Endothelial cell of umbilical vein (primary cell): ENCODE data around the gene ABCC5. TPM values are rescaled to one million over a fixed set of nuclear protein-coding genes. Genes with fewer than 3 reads are reported as not detected.

Experiments
- BruUV-seq: library from RNA; stranded (reverse); fragments of 400-500 nt; replicated peaks from 2 replicates; lab custom pipeline; 2021; lab: Mats Ljungman, UMichigan
- CTCF ChIA-PET: fragments of 300-600, 350-600 bp; sonication (Branson Sonifier 250); formaldehyde crosslinking; loops from one replicate; lab custom pipeline; 2021; ENCODE audit warnings: antibody characterized with exemption, inconsistent platforms; lab: Charles Lee
- POLR2A ChIA-PET: fragments of 300-600, 350-600 bp; sonication (Branson Sonifier 250); formaldehyde crosslinking; loops from one replicate; lab custom pipeline; 2021; ENCODE audit warnings: antibody characterized with exemption, inconsistent platforms; lab: Charles Lee
- DNase-seq: peaks from one replicate; pipeline ENCODE4 v3.0.0-alpha.2; 2011; ENCODE audit warnings: low read depth, low spot score
- FAIRE-seq: peaks from 2 replicates; lab custom pipeline; 2011; peaks lifted over from hg19 to GRCh38; lab: Jason Lieb, UNC
- H2AFZ ChIP-seq: 2 replicates; pipeline ENCODE4 v1.6.0; 2012; ENCODE audit warnings: low read depth, low read length, control low read depth, inconsistent platforms
- H3K27ac ChIP-seq: 2 replicates; pipeline ENCODE4 v1.5.1; 2011; ENCODE audit warnings: low read depth, mild to moderate bottlenecking, control low read depth, low read length, moderate library complexity; ENCODE audit not compliant: insufficient read depth
- H3K27me3 ChIP-seq, 2 experiments: 2 replicates each; pipeline versions ENCODE4 v1.6.0 to v1.6.1; 2011; ENCODE audit warnings: low read length in 2 of 2, mixed read lengths in 1 of 2; ENCODE audit not compliant: control insufficient read depth in 2 of 2, insufficient read depth in 2 of 2
- H3K36me3 ChIP-seq, 2 experiments: 2 replicates in 1 of 2; 3 replicates in 1 of 2; pipeline ENCODE4 v1.5.1; 2011; ENCODE audit warnings: low read length in 2 of 2, mild to moderate bottlenecking in 1 of 2, moderate library complexity in 1 of 2; ENCODE audit not compliant: control insufficient read depth in 2 of 2, insufficient read depth in 2 of 2; ENCODE audit errors: extremely low read depth in 1 of 2
- H3K4me1 ChIP-seq: 3 replicates; pipeline ENCODE4 v1.5.1; 2011; ENCODE audit warnings: mild to moderate bottlenecking, low read length; ENCODE audit not compliant: control insufficient read depth, insufficient read depth; ENCODE audit errors: extremely low read depth
- H3K4me2 ChIP-seq: 2 replicates; pipeline ENCODE4 v1.6.1; 2011; ENCODE audit warnings: low read length, control low read depth, mixed read lengths; ENCODE audit not compliant: insufficient read depth
- H3K4me3 ChIP-seq, 3 experiments: fragments of 200-600 bp in 1 of 3; sonication (generic), shearing (Covaris generic) in 1 of 3; replicated peaks in 1 of 3; 2 replicates each; pipeline ENCODE4 v1.5.1; 2011 to 2016; ENCODE audit warnings: control low read depth in 3 of 3, low read length in 3 of 3, mild to moderate bottlenecking in 2 of 3, inconsistent platforms in 1 of 3, low read depth in 1 of 3, moderate library complexity in 1 of 3; ENCODE audit not compliant: insufficient read depth in 1 of 3
- H3K79me2 ChIP-seq: 2 replicates; pipeline ENCODE4 v1.6.0; 2012; ENCODE audit warnings: low read length, inconsistent platforms; ENCODE audit not compliant: control insufficient read depth, insufficient read depth
- H3K9ac ChIP-seq: replicated peaks from 2 replicates; pipeline ENCODE3; 2011; ENCODE audit warnings: low read length, control low read depth; ENCODE audit not compliant: insufficient read depth; ENCODE audit errors: extremely low read depth
- H3K9me1 ChIP-seq: replicated peaks from 3 replicates; pipeline ENCODE4 v1.6.0; 2011; ENCODE audit warnings: mild to moderate bottlenecking, low read length; ENCODE audit not compliant: control insufficient read depth, insufficient read depth; ENCODE audit errors: extremely low read depth
- H3K9me3 ChIP-seq: replicated peaks from 2 replicates; pipeline ENCODE4 v1.5.1; 2012; ENCODE audit warnings: low read length, inconsistent platforms; ENCODE audit not compliant: control insufficient read depth, insufficient read depth
- H4K20me1 ChIP-seq: replicated peaks from 2 replicates; pipeline ENCODE3; 2011; ENCODE audit warnings: mild to moderate bottlenecking, low read length; ENCODE audit not compliant: control insufficient read depth, insufficient read depth; ENCODE audit errors: extremely low read depth
- CTCF ChIP-seq, 2 donors: IDR thresholded peaks; 1 replicate in 1 of 2; 2 replicates in 1 of 2; pipeline ENCODE4 v1.5.1; 2011; ENCODE audit warnings: low read length in 2 of 2, mild to moderate bottlenecking in 2 of 2, moderate library complexity in 2 of 2, control low read depth in 1 of 2, inconsistent platforms in 1 of 2, low read depth in 1 of 2; ENCODE audit not compliant: insufficient read depth in 1 of 2; ENCODE audit errors: extremely low read depth in 1 of 2
- EZH2 ChIP-seq: IDR thresholded peaks from 2 replicates; pipeline ENCODE4 v1.6.1; 2012; ENCODE audit warnings: borderline replicate concordance, low read depth, mild to moderate bottlenecking, moderate library complexity, low read length, inconsistent platforms; ENCODE audit not compliant: severe bottlenecking
- FOS ChIP-seq: IDR thresholded peaks from 2 replicates; pipeline ENCODE4 v1.6.1; 2011; ENCODE audit warnings: mild to moderate bottlenecking, low read length, moderate library complexity, borderline replicate concordance; ENCODE audit not compliant: insufficient read depth
- GATA2 ChIP-seq: IDR thresholded peaks from 2 replicates; pipeline ENCODE4 v1.7.0; 2011; ENCODE audit warnings: low read depth, mild to moderate bottlenecking, moderate library complexity, mixed read lengths, low read length; ENCODE audit not compliant: insufficient read length, insufficient read depth
- JUN ChIP-seq: IDR thresholded peaks from 2 replicates; pipeline ENCODE4 v1.6.1; 2011; ENCODE audit warnings: borderline replicate concordance, low read depth; ENCODE audit not compliant: insufficient read length, insufficient read depth
- MYC ChIP-seq: IDR thresholded peaks from one replicate; pipeline ENCODE4 v1.6.1; 2011; ENCODE audit warnings: mild to moderate bottlenecking, low read depth, low read length
- POLR2A ChIP-seq: IDR thresholded peaks from 2 replicates; pipeline ENCODE4 v1.6.1; 2012; ENCODE audit warnings: low read depth, mild to moderate bottlenecking, control low read depth, low read length
- POLR2AphosphoS5 ChIP-seq: IDR thresholded peaks from 2 replicates; pipeline ENCODE4 v1.6.1; 2012; ENCODE audit warnings: low read depth, mild to moderate bottlenecking, control low read depth, low read length, moderate library complexity; ENCODE audit not compliant: insufficient read depth
- dilution Hi-C: fragments of 300-500 bp; cut with MboI; formaldehyde crosslinking; loops from one replicate; pipeline ENCODE4 v1.15.0; 2019; ENCODE audit warnings: low sequenced_read_pairs; ENCODE audit not compliant: extremely low pct_ligation_motif_present
- intact Hi-C: fragments of 100-400 bp; cut with micrococcal nuclease; formaldehyde crosslinking; loops from one replicate; pipeline ENCODE4 v1.10.0; 2022
- polyA plus RNA-seq, 4 experiments: library from polyadenylated mRNA; depleted of rRNA in 3 of 4; stranded (reverse) in 3 of 4; unstranded in 1 of 4; fragments of >200 nt; gene quantifications; 2 replicates each; pipeline versions ENCODE4 v1.2.1 to v1.2.3, GENCODE V29; 2011 to 2012; ENCODE audit warnings: missing spikeins in 1 of 4
- total RNA-seq: library from RNA; stranded (reverse); gene quantifications from 2 replicates; pipeline ENCODE4 v1.2.3, GENCODE V29; 2021
- TF ChIP-seq, protein P1 (sequence below): IDR thresholded peaks from 2 replicates; pipeline ENCODE4 v1.6.1; 2011; ENCODE audit not compliant: insufficient read depth, insufficient read length

ABCC5 gene
- total and polyA plus RNA-seq, 2 donors (not counting 3 experiments of a cell fraction or from before 2014, with no cell fraction given) = 22.5 to 24.6 TPM

DNA sequence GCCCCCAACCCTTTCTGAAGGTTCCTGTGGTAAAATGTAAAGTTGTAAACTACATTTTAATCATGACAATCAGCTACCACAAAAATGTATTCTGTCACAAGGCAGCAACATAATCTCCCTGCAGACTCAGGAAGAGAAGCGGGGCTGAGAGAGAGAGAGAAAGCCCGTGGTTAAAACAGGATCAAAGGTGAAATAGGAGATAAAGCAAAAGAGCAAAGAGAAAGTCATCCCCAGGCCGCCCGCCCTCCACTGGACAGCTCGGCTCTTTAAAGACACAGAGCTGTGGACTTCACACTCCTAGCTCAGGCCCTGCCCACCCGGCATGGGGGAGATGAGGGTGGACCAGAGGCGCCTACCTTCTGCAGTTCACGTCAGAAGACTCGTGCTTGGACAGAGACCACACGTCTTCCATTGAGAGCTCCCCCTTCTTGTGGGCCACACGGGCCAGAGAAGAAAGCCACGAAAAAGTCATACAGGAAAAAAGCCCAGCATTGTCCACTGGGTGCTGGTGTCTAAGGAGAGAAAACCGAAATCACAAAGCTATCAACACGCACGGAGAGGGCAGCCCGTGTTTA lies 29.4 kb downstream of the ABCC5 start:
- no peaks in the 10 kb centered on the region for H3K4me1 ChIP-seq
- H3K9ac ChIP-seq = no peak overlapping the region
- H3K9me3 ChIP-seq = no peaks in the 10 kb centered on the region
- no peak for FAIRE-seq
- no peak for TF ChIP-seq EZH2
- TF ChIP-seq, protein P1, sequence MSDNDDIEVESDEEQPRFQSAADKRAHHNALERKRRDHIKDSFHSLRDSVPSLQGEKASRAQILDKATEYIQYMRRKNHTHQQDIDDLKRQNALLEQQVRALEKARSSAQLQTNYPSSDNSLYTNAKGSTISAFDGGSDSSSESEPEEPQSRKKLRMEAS = no peak
- no peak for TF ChIP-seq FOS
- no peak for TF ChIP-seq JUN
- TF ChIP-seq CTCF (IDR thresholded peaks at IDR 0.05; ENCODE audit: extremely low read depth in 1 of 2, insufficient read depth in 1 of 2, low read depth in 1 of 2, low read length in 2 of 2) = no peak
- TF ChIP-seq GATA2 = no peak
- no peak for TF ChIP-seq POLR2AphosphoS5
- TF ChIP-seq MYC = no peak
- TF ChIP-seq POLR2A = no peak
- intact Hi-C loops (no loop called here), dilution Hi-C loops (no loop called here)
- no peaks in the 10 kb centered on the region for H3K79me2 ChIP-seq
- H3K27ac ChIP-seq = no peak overlapping the region
- H2AFZ ChIP-seq = no peak overlapping the region
- H3K4me2 ChIP-seq = no peak overlapping the region
- ChIA-PET CTCF (interaction anchor here (0.6 to 1.4 kb wide), 5 partner anchors 10 to 240 kb away, joined by 3 read pairs; no protein-coding TSS in a partner anchor), POLR2A (no interaction called here)
- no peaks in the 10 kb centered on the region for H3K27me3 ChIP-seq
- no TSS peak for BruUV-seq
- no peak overlapping the region for H3K4me3 ChIP-seq
- no peak for DNase-seq
- peaks cover 7 to 10% of the 10 kb centered on the region in 2 experiments for H3K36me3 ChIP-seq
- no peaks in the 10 kb centered on the region for H3K9me1 ChIP-seq
- no peaks in the 10 kb centered on the region for H4K20me1 ChIP-seq
